Right lobe of liver (tissue), 6 donors: ENCODE data around the gene QPCTL. TPM values are rescaled to one million over a fixed set of nuclear protein-coding genes. Genes with fewer than 3 reads are reported as not detected.

ENCODE experiments used
- ATAC-seq, 4 donors: fragments of 200-7000 bp; cut with Tn5 transposase; one replicate each; pipeline ENCODE4 v1.9.1; 2020; ENCODE audit warnings: mild to moderate bottlenecking in 4 of 4, moderate library complexity in 4 of 4
- DNase-seq, 3 donors: peaks; one replicate each; pipeline ENCODE4 v3.0.0-alpha.2; 2020
- H3K27ac ChIP-seq, 3 donors: fragments of 200-600 bp; one replicate each; pipeline ENCODE4 v1.8.0; 2022
- H3K27me3 ChIP-seq, 2 donors: fragments of 200-600 bp; one replicate each; pipeline ENCODE4 v1.8.0; 2022
- H3K36me3 ChIP-seq, 4 donors: fragments of 200-600 bp; sonication (generic) in 1 of 4; one replicate each; pipeline versions ENCODE4 v1.5.1 to v1.8.0; 2017 to 2022; ENCODE audit warnings: control low read depth in 1 of 4
- H3K4me1 ChIP-seq, 4 donors: fragments of 200-600 bp; sonication (generic) in 1 of 4; one replicate each; pipeline versions ENCODE4 v1.5.1 to v1.8.0; 2017 to 2022; ENCODE audit warnings: control low read depth in 1 of 4
- H3K4me3 ChIP-seq, 3 donors: fragments of 200-600 bp; one replicate each; pipeline ENCODE4 v1.8.0; 2022
- H3K9me3 ChIP-seq, 4 donors: fragments of 200-600 bp; sonication (generic) in 1 of 4; one replicate each; pipeline versions ENCODE4 v1.5.1 to v1.8.0; 2017 to 2022; ENCODE audit warnings: control low read depth in 1 of 4
- CTCF ChIP-seq, 4 donors: fragments of 200-600 bp in 3 of 4; fragments of 450-650 bp in 1 of 4; IDR thresholded peaks; one replicate each; pipeline versions ENCODE4 v1.5.1 to v1.8.0; 2016 to 2022; ENCODE audit warnings: antibody characterized with exemption in 4 of 4, mild to moderate bottlenecking in 2 of 4
- POLR2A ChIP-seq: fragments of 450-650 bp; IDR thresholded peaks from one replicate; pipeline ENCODE4 v1.6.1; 2017; ENCODE audit warnings: antibody characterized with exemption, mild to moderate bottlenecking
- WGBS: methylation state at CpG from one replicate; pipeline ENCODE4 v1.1.6; 2018; ENCODE audit warnings: low coverage, low lambda C conversion rate; ENCODE audit not compliant: insufficient coverage; ENCODE audit errors: missing lambda C conversion rate; 5-methylcytosine and 5-hydroxymethylcytosine counted together
- intact Hi-C, 2 donors: fragments of 100-400 bp; cut with DNase I; formaldehyde crosslinking; loops; one replicate each; pipeline versions ENCODE4 v1.11.2 to v1.14.1; 2022
- total RNA-seq, 6 experiments: library from RNA; depleted of rRNA in 2 of 6; stranded (reverse); fragments of >200 nt in 2 of 6; fragmentation: NEBNext Ultra II Directional in 3 of 6; extraction: Animal tissue kit (Norgen Biotek cat#: 25700) in 3 of 6; gene quantifications; one replicate each; pipeline versions ENCODE4 v1.1.0 to v1.2.4, GENCODE V29; 2016 to 2023
- donor health status: DM: no; HTN: yes; CAD: no.
- donor health status: DM: no; HTN: no; CAD: no.
- donor health status: DM: no; HTN: no; CAD: no.
- donor health status: DM: no; HTN: yes; CAD: no.
- donor health status: DM: no; HTN: yes; CAD: no.

Gene QPCTL
- total RNA-seq, 6 experiments from 2014 or later: 4.4 to 6.9 (median 5.9) TPM

GRCh38 chr19:45687599-45687998, 4.9 kb upstream of the QPCTL start:
- Histone ChIP-seq H3K9me3 (no peaks in the 10 kb centered on the region), H3K27me3 (no peaks in the 10 kb centered on the region), H3K4me1 (peaks cover 0 to 7% (median 0%) of the 10 kb centered on the region in 4 donors), H3K4me3 (no peak overlapping the region), H3K36me3 (peaks cover 0 to 34% (median 10%) of the 10 kb centered on the region in 4 donors), H3K27ac (no peak overlapping the region)
- TF ChIP-seq POLR2A: no peak
- TF ChIP-seq CTCF (IDR thresholded peaks at IDR 0.05): no peak
- no peak for DNase-seq
- 73% methylated on average over 3 of the region's 9 CpGs for WGBS
- ATAC-seq: no peak
- intact Hi-C loops: no loop called here

- intact Hi-C loops: no loop called here
- Histone ChIP-seq H3K9me3 (no peaks in the 10 kb centered on the region), H3K27me3 (no peaks in the 10 kb centered on the region), H3K27ac (peak within 1 kb of the TSS; percentile 64 to 93 (median 82)), H3K4me1 (peaks cover 0 to 13% (median 6%) of the 10 kb centered on the region in 4 donors), H3K4me3 (peak within 1 kb of the TSS; percentile 70 to 95 (median 85)), H3K36me3 (peaks cover 0 to 17% (median 9%) of the 10 kb centered on the region in 4 donors)
- peak; percentile 84 for TF ChIP-seq POLR2A
- no peak for TF ChIP-seq CTCF (IDR thresholded peaks at IDR 0.05)
- ATAC-seq (peak; percentile 77 to 78 (median 78)), DNase-seq (peak; percentile 93 to 96 (median 94))
- under 1% methylated on average over 25 of the region's 36 CpGs for WGBS
These were observed 815 bp upstream of the QPCTL start, which contains the start of gene SNRPD2 for GRCh38 chr19:45691516-45692186. Gene SNRPD2 (minus strand): TSS chr19:45691953. CDS start chr19:45691888, 65 bp downstream.

- Histone ChIP-seq H3K4me3 (peak overlapping the region; percentile 70 to 95 (median 85)), H3K27me3 (no peaks in the 10 kb centered on the region), H3K9me3 (no peaks in the 10 kb centered on the region), H3K36me3 (peaks cover 0 to 2% (median 1%) of the 10 kb centered on the region in 4 donors), H3K4me1 (peaks cover 0 to 13% (median 6%) of the 10 kb centered on the region in 4 donors), H3K27ac (peak overlapping the region; percentile 64 to 93 (median 82))
- WGBS: 0% methylated on average over 20 of the region's 22 CpGs
- DNase-seq: peak; percentile 81 to 87 (median 86)
- intact Hi-C loops: no loop called here
- peak; percentile 6 to 27 (median 25) for ATAC-seq
- peak; percentile 66 to 93 (median 90) for TF ChIP-seq CTCF (IDR thresholded peaks at IDR 0.05)
- TF ChIP-seq POLR2A: no peak
These were observed 781 bp downstream of the QPCTL start for GRCh38 chr19:45693106-45693788.

- Histone ChIP-seq H3K36me3 (peaks cover 0 to 5% (median 0%) of the 10 kb centered on the region in 4 donors), H3K4me1 (no peaks in the 10 kb centered on the region), H3K9me3 (no peaks in the 10 kb centered on the region), H3K4me3 (no peak overlapping the region), H3K27ac (no peak overlapping the region), H3K27me3 (no peaks in the 10 kb centered on the region)
- ATAC-seq (no peak), DNase-seq (no peak)
- intact Hi-C loops: no loop called here
- WGBS: 46% methylated on average over 5 of the region's 7 CpGs
- TF ChIP-seq POLR2A: no peak
- TF ChIP-seq CTCF (IDR thresholded peaks at IDR 0.05): no peak
These were observed 9.2 kb downstream of the QPCTL start for GRCh38 chr19:45701676-45702075.
